Amniotic stem cell (primary cell): Measurements from ENCODE around the gene TPRG1L.

ENCODE experiments used
- DNase-seq: peaks from one replicate; lab custom pipeline; 2025; lab: John Stamatoyannopoulos, UW

TPRG1L gene

GRCh38 chr1:3628445-3628844 lies 3.6 kb downstream of the TPRG1L start:
- DNase-seq, result no peak

- DNase-seq, result no peak
Observed at GRCh38 chr1:3629561-3630160, 4.8 kb downstream of the TPRG1L start.

GRCh38 chr1:3630161-3630611 lies 5.4 kb downstream of the TPRG1L start:
- no peak for DNase-seq

- DNase-seq, result no peak
Observed at GRCh38 chr1:3630914-3631313, 6.1 kb downstream of the TPRG1L start.

GRCh38 chr1:3631320-3632260 lies 6.8 kb downstream of the TPRG1L start:
- no peak for DNase-seq

- no peak for DNase-seq
Observed at GRCh38 chr1:3632298-3632697, 7.5 kb downstream of the TPRG1L start.

GRCh38 chr1:3632716-3633343 lies 8.0 kb downstream of the TPRG1L start:
- DNase-seq, result no peak

- DNase-seq, result no peak
Observed at GRCh38 chr1:3633344-3634058, 8.7 kb downstream of the TPRG1L start.

GRCh38 chr1:3634059-3634800 lies 9.4 kb downstream of the TPRG1L start:
- no peak for DNase-seq

GRCh38 chr1:3636080-3636479 lies 11.3 kb downstream of the TPRG1L start:
- DNase-seq, result no peak

- DNase-seq, result no peak
Observed at GRCh38 chr1:3636531-3636930, 11.7 kb downstream of the TPRG1L start.

GRCh38 chr1:3638027-3638426 lies 13.2 kb downstream of the TPRG1L start:
- no peak for DNase-seq

GRCh38 chr1:3638676-3639075 lies 13.9 kb downstream of the TPRG1L start:
- no peak for DNase-seq

- no peak for DNase-seq
Observed at GRCh38 chr1:3639397-3639911, 14.6 kb downstream of the TPRG1L start.

GRCh38 chr1:3640121-3640837 lies 15.5 kb downstream of the TPRG1L start:
- DNase-seq, result no peak

GRCh38 chr1:3641046-3641760 lies 16.4 kb downstream of the TPRG1L start:
- no peak for DNase-seq

GRCh38 chr1:3641816-3642215 lies 17.0 kb downstream of the TPRG1L start:
- DNase-seq, result no peak

- DNase-seq, result no peak
Observed at GRCh38 chr1:3642919-3643675, 18.3 kb downstream of the TPRG1L start.

- no peak for DNase-seq
Observed at GRCh38 chr1:3644273-3644672, 19.5 kb downstream of the TPRG1L start.
